IMR-90 (cell line): ENCODE results near the gene IGF2. TPM values are rescaled to one million over a fixed set of nuclear protein-coding genes. Genes with fewer than 3 reads are reported as not detected.

Experiments
- ATAC-seq: fragments of 200-7000 bp; cut with Tn5 transposase; 2 replicates; pipeline ENCODE4 v1.9.1; 2020; ENCODE audit warnings: low read depth, mild to moderate bottlenecking, moderate library complexity
- BruUV-seq: library from RNA; stranded (reverse); fragments of 400-500 nt; replicated peaks from 2 replicates; lab custom pipeline; 2021; lab: Mats Ljungman, UMichigan
- CTCF ChIA-PET: fragments of 300-600 bp; formaldehyde crosslinking; extraction: SDS; loops from one replicate; lab custom pipeline; 2021; ENCODE audit warnings: antibody characterized with exemption; lab: Yijun Ruan, JAX
- POLR2A ChIA-PET: fragments of 300-600 bp; sonication (Branson Sonifier 250); formaldehyde crosslinking; loops from one replicate; lab custom pipeline; 2022; ENCODE audit warnings: antibody characterized with exemption; ENCODE audit not compliant: unreplicated experiment; lab: Charles Lee
- DNase-seq: peaks from one replicate; pipeline ENCODE4 v3.0.0; 2013
- H2AFZ ChIP-seq: replicated peaks from 2 replicates; pipeline ENCODE3; 2013; ENCODE audit warnings: low read length, mild to moderate bottlenecking; ENCODE audit not compliant: poor library complexity
- H2AK5ac ChIP-seq: 2 replicates; pipeline ENCODE4 v1.6.1; 2013; ENCODE audit warnings: low read depth, low read length, inconsistent platforms
- H2AK9ac ChIP-seq: replicated peaks from 2 replicates; pipeline ENCODE3; 2013; ENCODE audit warnings: mild to moderate bottlenecking, low read depth, low read length, moderate library complexity; ENCODE audit not compliant: poor library complexity
- H2BK120ac ChIP-seq: 2 replicates; pipeline ENCODE4 v1.6.1; 2013; ENCODE audit warnings: low read depth, low read length, inconsistent platforms
- H2BK15ac ChIP-seq: 3 replicates; pipeline ENCODE4 v1.6.1; 2013; ENCODE audit warnings: low read depth, low read length, inconsistent platforms
- H2BK20ac ChIP-seq: 2 replicates; pipeline ENCODE4 v1.6.1; 2013; ENCODE audit warnings: low read depth, mild to moderate bottlenecking, inconsistent platforms, low read length, moderate library complexity
- H2BK5ac ChIP-seq: 2 replicates; pipeline ENCODE4 v1.6.1; 2013; ENCODE audit warnings: mild to moderate bottlenecking, low read depth, low read length, inconsistent platforms; ENCODE audit not compliant: poor library complexity, severe bottlenecking
- H3K14ac ChIP-seq: replicated peaks from 2 replicates; pipeline ENCODE4 v1.6.1; 2013; ENCODE audit warnings: low read depth, low read length, inconsistent platforms
- H3K18ac ChIP-seq: 2 replicates; pipeline ENCODE4 v1.6.1; 2013; ENCODE audit warnings: low read depth, low read length, control low read depth
- H3K23ac ChIP-seq: 2 replicates; pipeline ENCODE4 v1.6.1; 2013; ENCODE audit warnings: low read depth, low read length, inconsistent platforms
- H3K27ac ChIP-seq: 2 replicates; pipeline ENCODE4 v1.5.1; 2013; ENCODE audit warnings: mild to moderate bottlenecking, control low read depth, low read length; ENCODE audit not compliant: insufficient read depth
- H3K27me3 ChIP-seq: 2 replicates; pipeline ENCODE4 v1.6.1; 2013; ENCODE audit warnings: low read length; ENCODE audit not compliant: control insufficient read depth, insufficient read depth
- H3K36me3 ChIP-seq: 2 replicates; pipeline ENCODE4 v1.6.1; 2013; ENCODE audit warnings: low read length, mixed read lengths; ENCODE audit not compliant: control insufficient read depth, insufficient read depth
- H3K4ac ChIP-seq: 2 replicates; pipeline ENCODE4 v1.6.1; 2013; ENCODE audit warnings: low read depth, low read length, inconsistent platforms
- H3K4me1 ChIP-seq: 2 replicates; pipeline ENCODE4 v1.6.1; 2013; ENCODE audit warnings: low read length, mixed read lengths; ENCODE audit not compliant: control insufficient read depth, insufficient read depth
- H3K4me2 ChIP-seq: 2 replicates; pipeline ENCODE4 v1.6.1; 2013; ENCODE audit warnings: low read depth, mild to moderate bottlenecking, control low read depth, low read length, moderate library complexity
- H3K4me3 ChIP-seq: 2 replicates; pipeline ENCODE4 v1.5.1; 2013; ENCODE audit warnings: low read depth, mild to moderate bottlenecking, control low read depth, low read length, moderate library complexity; ENCODE audit not compliant: insufficient read depth
- H3K56ac ChIP-seq: 2 replicates; pipeline ENCODE4 v1.6.1; 2013; ENCODE audit warnings: low read length, inconsistent platforms; ENCODE audit not compliant: insufficient read depth; ENCODE audit errors: extremely low read depth
- H3K79me1 ChIP-seq, 2 experiments: 2 replicates each; pipeline ENCODE4 v1.6.1; 2013; ENCODE audit warnings: low read length in 2 of 2, inconsistent platforms in 1 of 2, low read depth in 1 of 2
- H3K9ac ChIP-seq: 2 replicates; pipeline ENCODE4 v1.6.1; 2013; ENCODE audit warnings: low read depth, low read length, control low read depth
- H3K9me1 ChIP-seq: 2 replicates; pipeline ENCODE4 v1.6.1; 2013; ENCODE audit warnings: low read length, inconsistent platforms; ENCODE audit not compliant: insufficient read depth
- H3K9me3 ChIP-seq: 2 replicates; pipeline ENCODE4 v1.6.1; 2013; ENCODE audit warnings: low read length; ENCODE audit not compliant: control insufficient read depth, insufficient read depth
- H4K20me1 ChIP-seq: 2 replicates; pipeline ENCODE4 v1.6.1; 2013; ENCODE audit warnings: low read length, inconsistent platforms; ENCODE audit not compliant: insufficient read depth
- H4K5ac ChIP-seq: 2 replicates; pipeline ENCODE4 v1.6.1; 2013; ENCODE audit warnings: mild to moderate bottlenecking, low read depth, low read length, control low read depth
- H4K8ac ChIP-seq, 2 experiments: 2 replicates each; pipeline ENCODE4 v1.6.1; 2013; ENCODE audit warnings: low read depth in 2 of 2, low read length in 2 of 2, control low read depth in 1 of 2, inconsistent platforms in 1 of 2
- H4K91ac ChIP-seq: 2 replicates; pipeline ENCODE4 v1.6.1; 2013; ENCODE audit warnings: low read depth, low read length, inconsistent platforms; ENCODE audit not compliant: insufficient read depth
- CEBPB ChIP-seq: IDR thresholded peaks from 2 replicates; pipeline ENCODE4 v1.6.1; 2012; ENCODE audit warnings: low read depth, low read length, improper control_type of control experiment
- CHD1 ChIP-seq: IDR thresholded peaks from 2 replicates; pipeline ENCODE4 v1.6.1; 2012; ENCODE audit warnings: low read depth, low read length, improper control_type of control experiment
- FOS ChIP-seq: fragments of 150-350 bp; IDR thresholded peaks from 2 replicates; pipeline ENCODE4 v1.6.1; 2016; ENCODE audit warnings: low read depth, low read length
- MAZ ChIP-seq: IDR thresholded peaks from 2 replicates; pipeline ENCODE4 v1.6.1; 2012; ENCODE audit warnings: low read depth, mild to moderate bottlenecking, low read length, improper control_type of control experiment, moderate library complexity, borderline replicate concordance
- MXI1 ChIP-seq: IDR thresholded peaks from 2 replicates; pipeline ENCODE4 v1.6.1; 2012; ENCODE audit warnings: low read depth, mild to moderate bottlenecking, low read length, moderate library complexity, borderline replicate concordance
- NFE2L2 ChIP-seq: fragments of 150-350 bp; IDR thresholded peaks from 2 replicates; pipeline ENCODE4 v1.6.1; 2016; ENCODE audit warnings: low read depth, mild to moderate bottlenecking, low read length
- POLR2A ChIP-seq: IDR thresholded peaks from 2 replicates; pipeline ENCODE4 v1.6.1; 2012; ENCODE audit warnings: mild to moderate bottlenecking, low read depth, low read length
- RAD21 ChIP-seq: IDR thresholded peaks from 2 replicates; pipeline ENCODE4 v1.6.1; 2012; ENCODE audit warnings: low read length, improper control_type of control experiment
- RCOR1 ChIP-seq: IDR thresholded peaks from 2 replicates; pipeline ENCODE4 v1.6.1; 2012; ENCODE audit warnings: mild to moderate bottlenecking, low read length, improper control_type of control experiment; ENCODE audit not compliant: insufficient replicate concordance
- RFX5 ChIP-seq: IDR thresholded peaks from 2 replicates; pipeline ENCODE4 v1.8.0; 2012; ENCODE audit warnings: low read depth, mild to moderate bottlenecking, low read length, moderate library complexity
- SMC3 ChIP-seq: fragments of 150-350 bp; IDR thresholded peaks from 2 replicates; pipeline ENCODE4 v1.6.1; 2016; ENCODE audit warnings: low read depth, mild to moderate bottlenecking, antibody characterized with exemption, low read length, moderate library complexity
- WGBS, 2 experiments: methylation state at CpG; one replicate each; pipeline versions ENCODE4 v1.1.5 to v1.1.7; 2013; ENCODE audit warnings: missing lambda C conversion rate in 2 of 2; ENCODE audit not compliant: insufficient read length in 1 of 2; ENCODE audit errors: extremely low coverage in 2 of 2; 5-methylcytosine and 5-hydroxymethylcytosine counted together
- dilution Hi-C: fragments of 300-500 bp; cut with HindIII; formaldehyde crosslinking; loops from one replicate; pipeline ENCODE4 v1.14.3; 2018; ENCODE audit warnings: low sequenced_read_pairs; ENCODE audit not compliant: unreplicated experiment
- in situ Hi-C: fragments of 300-500 bp; cut with MboI; formaldehyde crosslinking; loops from 3 replicates; pipeline ENCODE4 v1.14.3; 2019; ENCODE audit warnings: low sequenced_read_pairs, inconsistent platforms, mixed read lengths
- intact Hi-C: fragments of 100-400 bp; cut with micrococcal nuclease; formaldehyde crosslinking; loops from 2 replicates; pipeline ENCODE4 v1.10.0; 2022
- polyA plus RNA-seq, 3 experiments: library from polyadenylated mRNA; depleted of rRNA; stranded (reverse); fragments of >200 nt; gene quantifications; 2 replicates each; pipeline ENCODE4 v1.2.3, GENCODE V29; 2012; ENCODE audit warnings: low replicate concordance in 1 of 3
- total RNA-seq: library from RNA; depleted of rRNA; stranded (reverse); fragments of >200 nt; gene quantifications from 2 replicates; pipeline ENCODE4 v1.2.3, GENCODE V29; 2012
- TF ChIP-seq, protein P1 (sequence below): fragments of 150-350 bp; IDR thresholded peaks from 2 replicates; pipeline ENCODE4 v1.6.1; 2016; ENCODE audit warnings: low read depth, mild to moderate bottlenecking, low read length, moderate library complexity, borderline replicate concordance
- TF ChIP-seq, protein P2 (sequence below): fragments of 150-350 bp; IDR thresholded peaks from 2 replicates; pipeline ENCODE4 v1.6.1; 2017; ENCODE audit warnings: mild to moderate bottlenecking, antibody characterized with exemption, low read length, low read depth
- TF ChIP-seq, protein P3 (sequence below): conservative IDR thresholded peaks from 2 replicates; pipeline ENCODE4 v1.5.1; 2012; ENCODE audit warnings: mild to moderate bottlenecking, low read depth, low read length, improper control_type of control experiment

Gene IGF2
- total and polyA plus RNA-seq, 2 of the 4 experiments (the other 2 are of a cell fraction): 2.3 to 21.8 TPM

DNA sequence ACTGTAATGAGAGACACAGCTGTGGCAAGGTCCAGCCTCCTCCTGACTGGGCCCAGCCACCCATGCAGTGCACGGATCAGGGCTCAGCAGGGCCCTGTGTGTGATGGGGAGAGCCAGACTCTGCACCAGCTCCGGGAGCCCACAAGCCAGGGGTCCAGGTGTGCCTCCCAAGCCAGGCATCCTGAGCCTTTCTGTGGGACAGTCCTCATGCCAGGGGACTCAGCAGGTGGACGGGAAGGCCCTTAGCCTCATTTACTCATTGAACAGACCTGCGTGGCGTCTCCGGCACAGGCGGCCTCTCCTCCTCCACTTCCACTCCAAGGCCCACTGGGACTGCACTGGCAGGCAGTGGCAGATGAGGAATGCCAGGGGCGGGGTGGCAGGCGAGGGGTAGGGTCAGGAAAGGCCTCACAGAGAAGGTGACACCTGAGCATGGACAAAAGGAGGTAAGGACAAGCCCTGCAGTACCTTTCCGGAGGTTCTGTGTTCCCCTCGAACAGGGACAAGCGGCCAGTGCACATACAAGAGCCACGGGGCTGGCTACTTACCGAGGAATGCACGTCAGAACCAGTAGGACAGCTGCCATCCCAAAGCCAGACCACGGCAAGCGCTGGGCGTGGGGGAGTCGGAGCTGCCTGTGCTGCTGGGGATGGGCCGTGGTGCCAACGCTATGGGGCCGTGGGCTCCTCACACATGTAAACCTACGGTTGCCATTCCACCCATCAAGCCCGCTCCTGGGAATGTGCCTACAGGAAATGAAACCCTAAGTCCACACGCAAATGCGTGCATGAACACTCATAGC, 52.7 kb downstream of the IGF2 start:
- H2BK120ac ChIP-seq: no peak overlapping the region
- ATAC-seq: no peak
- no peak overlapping the region for H3K18ac ChIP-seq
- H3K79me1 ChIP-seq: no peaks in the 10 kb centered on the region
- no peak overlapping the region for H3K4ac ChIP-seq
- no peak overlapping the region for H2BK20ac ChIP-seq
- intact Hi-C loops (no loop called here), in situ Hi-C loops (no loop called here), dilution Hi-C loops (no loop called here)
- no peak for TF ChIP-seq RAD21
- TF ChIP-seq NFE2L2: no peak
- TF ChIP-seq CHD1: no peak
- TF ChIP-seq MXI1: no peak
- TF ChIP-seq, protein P1, sequence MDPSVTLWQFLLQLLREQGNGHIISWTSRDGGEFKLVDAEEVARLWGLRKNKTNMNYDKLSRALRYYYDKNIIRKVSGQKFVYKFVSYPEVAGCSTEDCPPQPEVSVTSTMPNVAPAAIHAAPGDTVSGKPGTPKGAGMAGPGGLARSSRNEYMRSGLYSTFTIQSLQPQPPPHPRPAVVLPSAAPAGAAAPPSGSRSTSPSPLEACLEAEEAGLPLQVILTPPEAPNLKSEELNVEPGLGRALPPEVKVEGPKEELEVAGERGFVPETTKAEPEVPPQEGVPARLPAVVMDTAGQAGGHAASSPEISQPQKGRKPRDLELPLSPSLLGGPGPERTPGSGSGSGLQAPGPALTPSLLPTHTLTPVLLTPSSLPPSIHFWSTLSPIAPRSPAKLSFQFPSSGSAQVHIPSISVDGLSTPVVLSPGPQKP: no peak
- no peak for TF ChIP-seq SMC3
- TF ChIP-seq, protein P2, sequence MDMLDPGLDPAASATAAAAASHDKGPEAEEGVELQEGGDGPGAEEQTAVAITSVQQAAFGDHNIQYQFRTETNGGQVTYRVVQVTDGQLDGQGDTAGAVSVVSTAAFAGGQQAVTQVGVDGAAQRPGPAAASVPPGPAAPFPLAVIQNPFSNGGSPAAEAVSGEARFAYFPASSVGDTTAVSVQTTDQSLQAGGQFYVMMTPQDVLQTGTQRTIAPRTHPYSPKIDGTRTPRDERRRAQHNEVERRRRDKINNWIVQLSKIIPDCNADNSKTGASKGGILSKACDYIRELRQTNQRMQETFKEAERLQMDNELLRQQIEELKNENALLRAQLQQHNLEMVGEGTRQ: no peak
- TF ChIP-seq POLR2A: no peak
- no peak for TF ChIP-seq MAZ
- TF ChIP-seq RFX5: no peak
- no peak for TF ChIP-seq RCOR1
- TF ChIP-seq FOS: no peak
- no peak for TF ChIP-seq CEBPB
- TF ChIP-seq, protein P3, sequence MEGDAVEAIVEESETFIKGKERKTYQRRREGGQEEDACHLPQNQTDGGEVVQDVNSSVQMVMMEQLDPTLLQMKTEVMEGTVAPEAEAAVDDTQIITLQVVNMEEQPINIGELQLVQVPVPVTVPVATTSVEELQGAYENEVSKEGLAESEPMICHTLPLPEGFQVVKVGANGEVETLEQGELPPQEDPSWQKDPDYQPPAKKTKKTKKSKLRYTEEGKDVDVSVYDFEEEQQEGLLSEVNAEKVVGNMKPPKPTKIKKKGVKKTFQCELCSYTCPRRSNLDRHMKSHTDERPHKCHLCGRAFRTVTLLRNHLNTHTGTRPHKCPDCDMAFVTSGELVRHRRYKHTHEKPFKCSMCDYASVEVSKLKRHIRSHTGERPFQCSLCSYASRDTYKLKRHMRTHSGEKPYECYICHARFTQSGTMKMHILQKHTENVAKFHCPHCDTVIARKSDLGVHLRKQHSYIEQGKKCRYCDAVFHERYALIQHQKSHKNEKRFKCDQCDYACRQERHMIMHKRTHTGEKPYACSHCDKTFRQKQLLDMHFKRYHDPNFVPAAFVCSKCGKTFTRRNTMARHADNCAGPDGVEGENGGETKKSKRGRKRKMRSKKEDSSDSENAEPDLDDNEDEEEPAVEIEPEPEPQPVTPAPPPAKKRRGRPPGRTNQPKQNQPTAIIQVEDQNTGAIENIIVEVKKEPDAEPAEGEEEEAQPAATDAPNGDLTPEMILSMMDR: no peak
- no peak for DNase-seq
- H3K23ac ChIP-seq: no peak overlapping the region
- H3K27me3 ChIP-seq: no peaks in the 10 kb centered on the region
- no peaks in the 10 kb centered on the region for H3K9me1 ChIP-seq
- H2BK5ac ChIP-seq: no peak overlapping the region
- no peak overlapping the region for H2AK9ac ChIP-seq
- H2AK5ac ChIP-seq: no peak overlapping the region
- no peaks in the 10 kb centered on the region for H4K20me1 ChIP-seq
- no peak overlapping the region for H2AFZ ChIP-seq
- H4K5ac ChIP-seq: no peak overlapping the region
- WGBS, 2 experiments: 90% methylated on average over 14 of the region's 26 CpGs; no CpG with 5 or more reads in 1 of the 2 experiments
- peaks cover 29% of the 10 kb centered on the region for H3K9me3 ChIP-seq
- H3K14ac ChIP-seq: no peak overlapping the region
- no peak overlapping the region for H3K4me3 ChIP-seq
- no peaks in the 10 kb centered on the region for H3K36me3 ChIP-seq
- H3K27ac ChIP-seq: no peak overlapping the region
- H3K56ac ChIP-seq: no peak overlapping the region
- no peak overlapping the region for H3K4me2 ChIP-seq
- ChIA-PET CTCF (no interaction called here), POLR2A (no interaction called here)
- no peak overlapping the region for H3K9ac ChIP-seq
- H4K8ac ChIP-seq: no peak overlapping the region
- H4K91ac ChIP-seq: no peak overlapping the region
- no peak overlapping the region for H2BK15ac ChIP-seq
- no peaks in the 10 kb centered on the region for H3K4me1 ChIP-seq
- no TSS peak for BruUV-seq
